Smooth muscle cell (in vitro differentiated cells): ENCODE measurements around the gene PGAP1. TPM values are rescaled to one million over a fixed set of nuclear protein-coding genes. Genes with fewer than 3 reads are reported as not detected.

Experiments used
- DNase-seq: peaks from one replicate; lab custom pipeline; 2025; ENCODE audit not compliant: unreplicated experiment; lab: John Stamatoyannopoulos, UW
- H2AFZ ChIP-seq: fragments of 200-600 bp; sonication (generic); 2 replicates; pipeline ENCODE4 v1.6.0; 2016; ENCODE audit warnings: antibody characterized with exemption, low read depth, mild to moderate bottlenecking
- H3F3A ChIP-seq: fragments of 200-600 bp; sonication (generic); 2 replicates; pipeline ENCODE4 v1.6.0; 2017; ENCODE audit warnings: antibody characterized with exemption, low read depth
- H3K27ac ChIP-seq: fragments of 200-600 bp; sonication (generic); 2 replicates; pipeline ENCODE4 v1.5.1; 2016; ENCODE audit warnings: low read depth, mild to moderate bottlenecking
- H3K27me3 ChIP-seq: fragments of 200-600 bp; sonication (generic); 2 replicates; pipeline ENCODE4 v1.6.1; 2016; ENCODE audit warnings: low read depth, mild to moderate bottlenecking
- H3K36me3 ChIP-seq: fragments of 200-600 bp; sonication (generic); 2 replicates; pipeline ENCODE4 v1.5.1; 2016; ENCODE audit warnings: low read depth
- H3K4me1 ChIP-seq: fragments of 200-600 bp; sonication (generic); 2 replicates; pipeline ENCODE4 v1.5.1; 2016; ENCODE audit warnings: low read depth
- H3K4me2 ChIP-seq: fragments of 200-600 bp; sonication (generic); 2 replicates; pipeline ENCODE4 v1.6.0; 2016; ENCODE audit warnings: mild to moderate bottlenecking
- H3K4me3 ChIP-seq: fragments of 200-600 bp; sonication (generic); 2 replicates; pipeline ENCODE4 v1.5.1; 2016; ENCODE audit warnings: mild to moderate bottlenecking
- H3K79me2 ChIP-seq: fragments of 200-600 bp; sonication (generic); 2 replicates; pipeline ENCODE4 v1.6.0; 2016; ENCODE audit warnings: low read depth, mild to moderate bottlenecking
- H3K9ac ChIP-seq: fragments of 200-600 bp; sonication (generic); 2 replicates; pipeline ENCODE4 v1.6.0; 2016; ENCODE audit warnings: low read depth
- H3K9me3 ChIP-seq: fragments of 200-600 bp; sonication (generic); replicated peaks from 2 replicates; pipeline ENCODE4 v1.5.1; 2016; ENCODE audit warnings: low read depth
- H4K20me1 ChIP-seq: fragments of 200-600 bp; sonication (generic); 2 replicates; pipeline ENCODE4 v1.6.0; 2016; ENCODE audit warnings: low read depth
- CTCF ChIP-seq: fragments of 200-600 bp; sonication (generic); IDR thresholded peaks from 2 replicates; pipeline ENCODE4 v1.5.1; 2017; ENCODE audit warnings: borderline replicate concordance, mild to moderate bottlenecking, antibody characterized with exemption; ENCODE audit not compliant: insufficient read depth, poor library complexity, severe bottlenecking
- WGBS: methylation state at CpG from one replicate; pipeline ENCODE4 v1.1.7; 2016; ENCODE audit warnings: low lambda C conversion rate; 5-methylcytosine and 5-hydroxymethylcytosine counted together
- polyA plus RNA-seq: library from polyadenylated mRNA; unstranded; fragments of >200 nt; fragmentation: Nextera tagmentation; extraction: Ambion mirVana; gene quantifications from 2 replicates; pipeline ENCODE4 v1.2.1, GENCODE V29; 2016
- total RNA-seq: library from RNA; depleted of rRNA; stranded (reverse); fragments of >200 nt; gene quantifications from 2 replicates; pipeline ENCODE4 v1.2.3, GENCODE V29; 2014

PGAP1 gene
- total and polyA plus RNA-seq, 2 experiments from 2014 or later: 1.8 to 30.5 TPM

- H3K36me3 ChIP-seq: peaks cover 4% of the 10 kb centered on the region
- H3K79me2 ChIP-seq: no peaks in the 10 kb centered on the region
- DNase-seq: no peak
- H4K20me1 ChIP-seq: no peaks in the 10 kb centered on the region
- no peak overlapping the region for H3K4me2 ChIP-seq
- no peaks in the 10 kb centered on the region for H3K27me3 ChIP-seq
- H3F3A ChIP-seq: no peaks in the 10 kb centered on the region
- no peaks in the 10 kb centered on the region for H3K9me3 ChIP-seq
- H3K4me3 ChIP-seq: no peak overlapping the region
- H2AFZ ChIP-seq: no peak overlapping the region
- no peak overlapping the region for H3K9ac ChIP-seq
- no peak for TF ChIP-seq CTCF
- no peaks in the 10 kb centered on the region for H3K4me1 ChIP-seq
- no peak overlapping the region for H3K27ac ChIP-seq
These were observed 90.1 kb downstream of the PGAP1 start for GRCh38 chr2:196836440-196836839.

- no peak overlapping the region for H3K4me3 ChIP-seq
- H3K4me1 ChIP-seq: no peaks in the 10 kb centered on the region
- H3K4me2 ChIP-seq: no peak overlapping the region
- no peak overlapping the region for H2AFZ ChIP-seq
- no peaks in the 10 kb centered on the region for H3K79me2 ChIP-seq
- no peaks in the 10 kb centered on the region for H4K20me1 ChIP-seq
- no peaks in the 10 kb centered on the region for H3K27me3 ChIP-seq
- no peak overlapping the region for H3K9ac ChIP-seq
- 100% methylated on average over 1 of the region's 1 CpG for WGBS
- H3K27ac ChIP-seq: no peak overlapping the region
- no peak for TF ChIP-seq CTCF
- H3K36me3 ChIP-seq: no peaks in the 10 kb centered on the region
- DNase-seq: no peak
- no peaks in the 10 kb centered on the region for H3F3A ChIP-seq
- no peaks in the 10 kb centered on the region for H3K9me3 ChIP-seq
These were observed 95.8 kb downstream of the PGAP1 start for GRCh38 chr2:196830701-196831100.

- H3K4me3 ChIP-seq: no peak overlapping the region
- no peak overlapping the region for H3K9ac ChIP-seq
- no peaks in the 10 kb centered on the region for H3K4me1 ChIP-seq
- no peaks in the 10 kb centered on the region for H3F3A ChIP-seq
- no peaks in the 10 kb centered on the region for H3K9me3 ChIP-seq
- no peak for DNase-seq
- H3K27me3 ChIP-seq: no peaks in the 10 kb centered on the region
- WGBS: 92% methylated on average over 2 of the region's 2 CpGs
- H3K79me2 ChIP-seq: no peaks in the 10 kb centered on the region
- H2AFZ ChIP-seq: no peak overlapping the region
- no peak overlapping the region for H3K4me2 ChIP-seq
- no peak for TF ChIP-seq CTCF
- no peaks in the 10 kb centered on the region for H3K36me3 ChIP-seq
- H4K20me1 ChIP-seq: no peaks in the 10 kb centered on the region
- no peak overlapping the region for H3K27ac ChIP-seq
These were observed 99.2 kb downstream of the PGAP1 start for GRCh38 chr2:196827356-196827755.

- Histone ChIP-seq H3K79me2 (no peaks in the 10 kb centered on the region), H3K9ac (no peak overlapping the region), H4K20me1 (no peaks in the 10 kb centered on the region), H3K27ac (peak overlapping the region; percentile 62), H3K4me1 (no peaks in the 10 kb centered on the region), H3K27me3 (no peaks in the 10 kb centered on the region), H3F3A (no peaks in the 10 kb centered on the region), H3K4me2 (peak overlapping the region; percentile 32), H2AFZ (no peak overlapping the region), H3K36me3 (no peaks in the 10 kb centered on the region), H3K4me3 (no peak overlapping the region), H3K9me3 (no peaks in the 10 kb centered on the region)
- DNase-seq: no peak
- TF ChIP-seq CTCF: no peak
These were observed 102.6 kb downstream of the PGAP1 start for GRCh38 chr2:196823750-196824522.
